NCI-H2227 (cell line): ENCODE results near the gene MARVELD1.
"Not testable (repeated sequence)": the region's sequence is repeated elsewhere in the genome, so short reads cannot be mapped to it uniquely, and the experiment has no call there.

Experiments used
- DNase-seq: peaks from one replicate; lab custom pipeline; 2025; ENCODE audit not compliant: unreplicated experiment; lab: John Stamatoyannopoulos, UW

The MARVELD1 gene

DNA sequence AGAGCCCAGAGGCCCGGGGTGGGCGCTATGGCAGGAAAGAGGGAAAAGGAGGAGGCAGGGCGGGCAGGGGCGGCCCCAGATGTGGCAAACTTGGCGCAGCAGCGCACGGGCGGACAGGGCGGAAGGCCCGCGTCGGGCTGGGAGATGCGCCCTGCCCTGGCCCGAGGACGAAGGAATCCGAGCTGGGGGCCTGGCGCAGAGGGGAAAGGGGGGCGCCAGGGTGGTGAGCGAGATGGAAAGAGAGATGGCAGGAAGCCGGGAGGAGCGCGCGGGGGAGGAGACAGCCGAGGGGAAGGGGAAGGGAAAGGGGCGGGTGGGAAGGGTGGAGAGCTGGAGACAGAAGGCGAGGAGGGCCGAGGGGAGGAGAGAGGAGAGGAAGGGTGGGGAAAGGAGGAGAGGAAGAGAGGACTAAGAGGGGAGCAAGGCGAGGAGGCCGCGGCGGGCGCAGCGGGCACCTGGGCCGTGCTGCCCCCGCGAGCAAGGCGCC, at the start of gene MARVELD1:
Gene MARVELD1, plus strand, starts transcription at position 392 of the 487 bp plus-strand sequence. CDS start 147 bp downstream, outside the sequence.
- peak; percentile 62 for DNase-seq

DNA sequence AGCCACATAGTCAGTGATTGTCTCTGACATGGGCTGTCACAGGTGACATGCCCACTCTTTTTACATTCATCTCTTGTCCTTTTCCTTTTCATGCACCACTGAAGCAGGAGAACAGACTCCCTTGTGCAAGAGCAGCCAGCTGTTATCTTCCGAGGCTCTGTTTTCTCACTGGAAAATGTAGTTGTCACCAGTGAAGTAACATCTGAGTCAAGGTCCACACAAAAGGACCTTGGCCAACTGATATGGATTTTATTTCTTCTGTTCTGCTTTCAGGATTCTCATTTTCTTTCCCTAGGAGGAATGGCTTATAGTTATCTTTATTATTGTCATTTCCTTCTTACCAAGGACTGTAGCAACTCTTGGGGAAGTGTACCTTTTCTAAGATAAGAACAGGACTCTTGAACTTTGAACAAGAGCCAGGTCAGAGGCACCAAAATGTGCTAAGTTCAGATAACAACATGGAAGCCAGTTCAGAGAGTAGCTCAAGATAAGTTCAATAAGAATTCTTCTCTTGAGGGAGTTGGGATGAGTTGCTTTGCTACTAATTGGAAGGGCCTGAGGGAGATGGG, 49.2 kb upstream of the MARVELD1 start:
- DNase-seq = no peak

DNA sequence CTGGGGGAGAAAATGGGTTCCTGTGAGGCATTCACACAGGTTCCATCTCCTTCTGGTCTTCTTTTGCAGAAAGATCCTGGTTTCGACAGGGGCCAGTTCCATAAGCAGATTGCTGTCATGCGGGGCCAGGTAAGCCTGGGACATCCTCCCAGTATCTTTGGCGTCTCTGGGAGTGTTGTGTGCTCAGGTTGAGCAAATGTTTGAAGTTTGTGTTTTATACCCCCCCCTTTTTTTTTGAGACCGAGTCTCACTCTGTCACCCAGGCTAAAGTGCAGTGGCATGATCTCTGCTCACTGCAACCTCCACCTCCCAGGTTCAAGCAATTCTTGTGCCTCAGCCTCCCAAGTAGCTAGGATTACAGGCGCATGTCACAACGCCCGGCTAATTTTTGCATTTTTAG, 46.5 kb upstream of the MARVELD1 start:
- no peak for DNase-seq

DNA sequence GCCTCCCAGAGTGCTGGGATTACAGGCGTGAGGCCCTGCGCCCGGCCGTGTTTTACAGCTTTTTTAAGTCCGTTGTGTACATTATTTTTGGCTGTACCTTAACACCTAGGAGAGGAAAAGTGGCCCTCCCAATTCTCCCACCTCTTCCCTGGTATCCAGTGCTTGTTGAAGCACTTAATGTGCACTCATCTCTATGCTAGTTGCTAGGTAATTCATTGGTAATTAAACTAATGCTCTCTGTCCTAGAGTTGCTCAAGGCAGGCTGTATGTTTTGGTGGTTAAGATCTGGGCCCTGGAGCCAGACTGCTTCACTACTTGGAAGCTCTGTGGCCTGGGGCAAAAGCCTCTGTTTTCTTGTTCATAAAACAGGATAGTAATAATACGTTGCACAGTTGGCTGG, 46.1 kb upstream of the MARVELD1 start:
- no peak for DNase-seq

GRCh38 chr10:97669571-97669970, 44.0 kb upstream of the MARVELD1 start:
- no peak for DNase-seq

DNA sequence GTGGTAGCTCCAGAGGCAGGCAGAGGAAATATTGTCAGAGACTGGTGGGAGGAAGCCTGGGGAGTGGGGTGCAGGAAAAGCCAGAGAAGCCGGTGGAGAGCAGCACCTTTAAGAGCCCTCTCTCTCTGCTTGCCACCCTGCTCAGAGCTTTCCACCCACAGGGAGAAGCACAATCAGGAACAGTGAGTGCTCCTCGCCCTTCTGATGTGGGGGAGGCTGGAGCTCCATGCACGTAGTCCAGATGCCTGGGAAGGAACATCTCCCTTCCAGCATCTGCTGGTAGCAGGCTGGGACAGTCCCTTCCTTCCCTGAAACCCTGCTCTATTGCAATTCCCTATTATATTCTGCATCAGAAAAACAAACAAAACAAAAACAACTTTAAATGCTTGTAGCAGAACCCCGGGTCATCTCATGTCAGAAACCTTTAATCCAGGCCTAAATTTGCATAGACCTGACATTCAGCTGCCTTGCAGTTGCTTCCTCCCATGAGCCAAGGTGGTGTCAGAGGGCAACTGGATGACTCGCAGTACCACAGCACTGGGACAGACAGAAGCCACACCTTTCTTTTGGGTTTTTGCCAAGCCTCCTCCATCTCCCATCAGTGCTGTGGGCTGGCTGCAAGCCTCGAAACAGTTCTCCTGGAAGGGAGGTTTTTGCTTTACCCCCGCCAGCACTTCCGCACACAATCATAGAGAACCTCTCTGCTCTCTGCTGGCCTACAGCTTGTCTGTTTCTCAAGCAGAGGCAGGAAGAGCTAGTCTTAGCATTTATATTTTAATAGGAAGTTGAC, 39.6 kb upstream of the MARVELD1 start:
- no peak for DNase-seq

GRCh38 chr10:97675222-97675621, 38.3 kb upstream of the MARVELD1 start:
- no peak for DNase-seq

- DNase-seq = peak; percentile 53
Observed at GRCh38 chr10:97676770-97677581, 36.6 kb upstream of the MARVELD1 start.

- no peak for DNase-seq
Observed at GRCh38 chr10:97679594-97679993, 33.9 kb upstream of the MARVELD1 start.

- DNase-seq = no peak
Observed at GRCh38 chr10:97682042-97682441, 31.5 kb upstream of the MARVELD1 start.

- no peak for DNase-seq
Observed at GRCh38 chr10:97683556-97684367, 29.8 kb upstream of the MARVELD1 start.

GRCh38 chr10:97684368-97684713, 29.2 kb upstream of the MARVELD1 start:
- not testable (repeated sequence) for DNase-seq

GRCh38 chr10:97684866-97685394, 28.6 kb upstream of the MARVELD1 start:
- DNase-seq = no peak

DNA sequence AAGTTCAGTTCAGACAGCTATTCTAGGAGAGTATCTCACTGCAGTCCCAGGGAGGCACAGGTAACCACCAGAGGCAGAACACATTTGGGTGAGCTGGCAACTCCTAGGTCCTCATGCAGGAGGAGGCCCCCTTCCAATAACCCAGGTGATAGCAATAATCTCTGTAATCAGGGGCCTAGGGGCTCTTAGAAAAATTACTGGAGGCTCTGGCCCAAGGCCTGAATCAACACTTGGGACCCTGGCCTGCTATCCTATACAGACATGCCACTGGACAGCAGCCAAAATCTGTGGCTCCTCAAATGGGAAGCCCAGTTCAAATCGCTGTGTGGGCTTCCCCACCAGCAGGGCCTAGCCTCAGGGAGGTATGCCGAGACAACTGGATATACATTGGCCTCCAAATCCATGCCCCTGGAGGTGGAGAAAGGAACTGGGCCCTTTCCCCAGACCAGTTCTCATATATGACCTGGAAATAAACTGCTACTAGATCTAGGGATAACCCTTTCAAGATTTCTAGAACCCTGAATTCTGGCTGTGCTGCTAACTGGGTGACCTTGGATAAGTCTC, 28.1 kb upstream of the MARVELD1 start:
- DNase-seq = no peak

- DNase-seq = no peak
Observed at GRCh38 chr10:97686301-97686961, 27.1 kb upstream of the MARVELD1 start.

DNA sequence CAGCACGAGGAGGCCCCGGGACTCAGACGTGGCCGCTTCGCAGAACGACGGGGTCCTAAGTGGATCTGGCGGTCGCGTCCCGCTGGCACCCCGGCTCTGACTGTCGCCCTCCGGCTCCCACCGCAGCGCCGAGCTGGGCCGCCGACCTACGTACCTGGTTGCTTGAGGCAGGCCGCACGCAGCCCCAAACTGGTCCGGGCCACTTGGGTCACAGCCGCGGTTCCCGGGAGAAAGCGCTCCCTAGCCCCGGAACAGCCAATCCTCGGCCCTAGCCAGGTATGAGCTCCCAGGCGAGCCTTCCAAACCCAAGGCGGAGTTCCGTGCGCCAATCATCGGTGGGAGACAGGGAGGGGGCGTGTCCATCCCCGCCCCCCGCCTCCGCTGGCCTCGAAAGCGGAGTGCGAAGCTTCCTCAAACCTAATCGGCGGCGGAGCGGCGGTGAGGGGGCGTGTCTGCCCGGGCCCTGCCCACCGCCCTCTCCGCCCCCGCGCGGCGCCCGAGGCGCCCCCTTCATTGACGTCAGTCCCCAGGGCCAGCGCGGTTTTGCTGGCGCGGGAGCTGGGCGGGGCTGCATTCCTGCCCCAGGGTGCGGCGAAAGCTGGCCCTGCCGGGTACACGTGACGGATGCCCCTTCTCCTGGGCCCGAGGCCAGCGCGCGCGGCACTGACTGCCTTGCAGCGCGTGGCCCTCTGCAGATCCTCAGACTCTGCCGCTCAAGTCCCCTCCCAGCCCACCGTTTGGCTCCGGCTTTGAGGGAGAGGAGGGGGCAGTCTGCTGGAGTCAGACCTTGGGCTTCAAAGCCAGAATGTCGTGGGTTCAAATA, 26.4 kb upstream of the MARVELD1 start, which contains the start of gene AVPI1:
Gene AVPI1, minus strand, starts transcription at position 280 of the 823 bp plus-strand sequence. CDS start 7,336 bp downstream, outside the sequence.
- DNase-seq = peak; percentile 97

DNA sequence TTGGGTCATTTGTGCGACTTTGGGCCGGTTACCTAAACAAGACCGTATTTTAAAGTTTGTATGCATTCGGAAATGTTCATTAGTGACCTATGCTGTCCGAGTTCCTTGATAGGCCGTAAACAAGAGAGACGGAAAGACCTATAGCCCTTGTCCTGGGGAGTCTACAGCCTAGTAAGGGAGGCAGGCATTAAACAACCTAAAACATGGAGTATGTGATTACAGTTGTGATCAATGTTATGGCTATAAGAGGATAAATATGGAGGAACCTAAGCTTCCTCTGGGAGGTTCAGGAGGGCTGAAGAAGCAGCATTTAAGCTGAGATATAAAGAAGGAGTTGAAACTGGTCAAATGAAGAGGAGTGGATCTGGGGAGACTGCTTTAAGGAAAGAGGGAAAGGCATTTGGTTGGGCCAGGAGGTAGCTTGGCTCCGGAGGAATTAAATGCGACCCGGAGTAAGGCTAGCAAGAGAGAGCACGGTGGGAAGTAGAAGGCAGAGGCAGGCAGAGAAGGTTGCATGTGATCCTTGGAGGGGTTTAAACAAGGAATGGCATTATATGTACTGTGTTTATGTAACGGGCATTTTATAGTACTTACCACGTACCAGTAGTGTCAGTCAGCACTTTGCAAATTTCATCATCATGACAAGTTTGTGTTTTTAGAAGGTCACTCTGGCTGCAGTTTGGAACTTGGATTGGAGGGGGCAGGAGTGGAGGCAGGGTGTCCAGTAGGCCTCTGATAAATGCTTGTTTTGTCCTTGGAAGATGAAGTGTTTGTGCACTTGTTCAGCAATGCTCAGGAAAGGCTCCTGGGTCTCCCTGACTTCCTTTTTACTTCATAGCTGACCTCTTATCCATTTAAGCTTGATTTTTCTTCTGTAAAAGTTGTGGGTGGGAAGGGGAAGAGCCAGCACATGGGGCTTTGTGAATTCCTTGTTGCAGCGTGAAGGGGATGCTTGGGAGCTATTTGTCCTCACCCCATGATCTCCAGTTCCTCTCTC, 25.4 kb upstream of the MARVELD1 start:
- no peak for DNase-seq
